ENCODE measurements around the gene CYP2A13.

- TF ChIP-seq CTCF (conservative IDR thresholded peaks at IDR 0.05; ENCODE audit: low read depth in 2 of 2) (no peak), REST (IDR thresholded peaks at IDR 0.05; ENCODE audit: unreplicated experiment) (no peak)
These were observed 35.6 kb downstream of the CYP2A13 start for GRCh38 chr19:41123716-41124294.

All from GM23338 (cell line).